GM23248 (cell line): Measurements from ENCODE around the gene UXT. TPM values are rescaled to one million over a fixed set of nuclear protein-coding genes. Genes with fewer than 3 reads are reported as not detected.
"Not testable (repeated sequence)": the region's sequence is repeated elsewhere in the genome, so short reads cannot be mapped to it uniquely, and the experiment has no call there.

Source experiments
- DNase-seq: peaks from one replicate; pipeline ENCODE4 v3.0.0-alpha.2; 2015
- H2AFZ ChIP-seq: fragments of 200-600 bp; sonication (generic); 2 replicates; pipeline ENCODE4 v1.6.1; 2016; ENCODE audit warnings: antibody characterized with exemption
- H3F3A ChIP-seq: fragments of 200-600 bp; sonication (generic); 2 replicates; pipeline ENCODE4 v1.6.1; 2016; ENCODE audit warnings: mild to moderate bottlenecking, antibody characterized with exemption, mixed run types; ENCODE audit not compliant: insufficient read depth
- H3K27ac ChIP-seq: fragments of 200-600 bp; sonication (generic); 2 replicates; pipeline ENCODE4 v1.5.1; 2016; ENCODE audit warnings: mild to moderate bottlenecking
- H3K27me3 ChIP-seq: fragments of 200-600 bp; sonication (generic); replicated peaks from 2 replicates; pipeline ENCODE4 v1.6.1; 2016; ENCODE audit warnings: mild to moderate bottlenecking; ENCODE audit not compliant: insufficient read depth
- H3K36me3 ChIP-seq: fragments of 200-600 bp; sonication (generic); 2 replicates; pipeline ENCODE4 v1.6.1; 2016; ENCODE audit warnings: low read depth, mild to moderate bottlenecking
- H3K4me1 ChIP-seq: fragments of 200-600 bp; sonication (generic); 2 replicates; pipeline ENCODE4 v1.6.1; 2016; ENCODE audit warnings: mild to moderate bottlenecking; ENCODE audit not compliant: insufficient read depth
- H3K4me2 ChIP-seq: fragments of 200-600 bp; sonication (generic); one replicate; pipeline ENCODE4 v1.6.1; 2016; ENCODE audit warnings: mild to moderate bottlenecking; ENCODE audit not compliant: unreplicated experiment
- H3K4me3 ChIP-seq: fragments of 200-600 bp; sonication (generic); 2 replicates; pipeline ENCODE4 v1.5.1; 2016; ENCODE audit warnings: mild to moderate bottlenecking
- H3K79me2 ChIP-seq: fragments of 200-600 bp; sonication (generic); 2 replicates; pipeline ENCODE4 v1.6.1; 2016; ENCODE audit warnings: mild to moderate bottlenecking; ENCODE audit not compliant: insufficient read depth
- H3K9ac ChIP-seq: fragments of 200-600 bp; sonication (generic); 2 replicates; pipeline ENCODE4 v1.6.1; 2016; ENCODE audit warnings: mild to moderate bottlenecking
- H3K9me2 ChIP-seq: fragments of 200-600 bp; sonication (generic); 2 replicates; pipeline ENCODE4 v1.6.1; 2016; ENCODE audit warnings: mixed run types, mild to moderate bottlenecking, moderate library complexity; ENCODE audit not compliant: insufficient read depth
- H3K9me3 ChIP-seq: fragments of 200-600 bp; sonication (generic); one replicate; pipeline ENCODE4 v1.6.1; 2017; ENCODE audit warnings: low read depth
- H4K20me1 ChIP-seq: fragments of 200-600 bp; sonication (generic); 2 replicates; pipeline ENCODE4 v1.6.0; 2016; ENCODE audit not compliant: insufficient read depth
- EZH2 ChIP-seq: fragments of 200-600 bp; sonication (generic); IDR thresholded peaks from 2 replicates; pipeline ENCODE4 v1.6.1; 2018; ENCODE audit warnings: antibody characterized with exemption, mild to moderate bottlenecking; ENCODE audit not compliant: insufficient read depth, poor library complexity, severe bottlenecking
- EZH2phosphoT487 ChIP-seq: fragments of 200-600 bp; sonication (generic); IDR thresholded peaks from 2 replicates; pipeline ENCODE4 v1.6.1; 2018; ENCODE audit warnings: antibody characterized with exemption, moderate library complexity, mild to moderate bottlenecking, low read depth; ENCODE audit not compliant: insufficient read depth
- WGBS, 2 experiments: methylation state at CpG; one replicate each; pipeline ENCODE4 v1.1.6; 2015 to 2017; ENCODE audit warnings: low lambda C conversion rate in 2 of 2, low coverage in 1 of 2; ENCODE audit errors: missing lambda C conversion rate in 2 of 2; 5-methylcytosine and 5-hydroxymethylcytosine counted together
- in situ Hi-C: fragments of 300-500 bp; cut with MboI; formaldehyde crosslinking; loops from 2 replicates; pipeline ENCODE4 v1.15.0; 2020
- polyA plus RNA-seq: library from polyadenylated mRNA; unstranded; fragments of >200 nt; fragmentation: Nextera tagmentation; extraction: Ambion mirVana; gene quantifications from 2 replicates; pipeline ENCODE4 v1.2.1, GENCODE V29; 2016
- total RNA-seq: library from RNA; depleted of rRNA; stranded (reverse); fragments of >200 nt; shearing (Covaris generic); gene quantifications from 2 replicates; pipeline ENCODE4 v1.2.3, GENCODE V29; 2014

The UXT gene
- total and polyA plus RNA-seq, 2 experiments from 2014 or later = 130 to 158 TPM

DNA sequence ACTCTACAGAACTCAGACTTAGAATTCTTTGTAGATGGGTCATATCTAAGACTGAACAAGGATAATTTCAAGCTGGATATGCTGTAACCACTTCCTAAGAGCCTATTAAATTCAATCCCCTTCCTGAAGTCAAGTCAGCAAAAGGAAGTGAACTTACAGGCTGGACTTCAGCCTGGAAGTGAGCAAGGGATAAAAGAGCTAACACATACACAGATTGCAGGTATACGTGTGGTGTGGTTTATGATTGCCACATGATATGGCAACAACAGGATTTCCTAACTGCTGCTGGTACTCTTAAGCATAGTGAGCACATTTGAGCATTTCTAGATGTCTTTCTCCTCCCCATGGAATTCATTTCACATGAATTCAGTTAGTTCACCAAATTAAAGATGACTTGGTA, 38.2 kb upstream of the UXT start:
- no peak overlapping the region for H3K9ac ChIP-seq
- H3K27ac ChIP-seq = peak overlapping the region; percentile 21; the same call in 1 of the 2 replicates
- TF ChIP-seq EZH2phosphoT487 = no peak
- TF ChIP-seq EZH2 = no peak
- H3K27me3 ChIP-seq = no peaks in the 10 kb centered on the region
- in situ Hi-C loops = no loop called here
- H3F3A ChIP-seq = no peaks in the 10 kb centered on the region
- H4K20me1 ChIP-seq = no peaks in the 10 kb centered on the region
- WGBS, 2 experiments = 38 to 45% methylated on average over 1 of the region's 1 CpG
- no peaks in the 10 kb centered on the region for H3K9me2 ChIP-seq
- H3K9me3 ChIP-seq = no peaks in the 10 kb centered on the region
- no peaks in the 10 kb centered on the region for H3K36me3 ChIP-seq
- H3K79me2 ChIP-seq = no peaks in the 10 kb centered on the region
- DNase-seq = peak; percentile 41
- no peak overlapping the region for H3K4me2 ChIP-seq
- no peak overlapping the region for H3K4me3 ChIP-seq
- H2AFZ ChIP-seq = no peak overlapping the region
- H3K4me1 ChIP-seq = peaks cover 10% of the 10 kb centered on the region

- in situ Hi-C loops = no loop called here
- H2AFZ ChIP-seq = no peak overlapping the region
- peak; percentile 29 for DNase-seq
These were observed 31.2 kb upstream of the UXT start for GRCh38 chrX:47690175-47690574.

GRCh38 chrX:47687263-47687662, 28.3 kb upstream of the UXT start:
- Histone ChIP-seq H3K4me2 (no peak overlapping the region), H4K20me1 (no peaks in the 10 kb centered on the region), H3K27me3 (no peaks in the 10 kb centered on the region), H3F3A (no peaks in the 10 kb centered on the region), H3K9ac (no peak overlapping the region), H3K27ac (no peak overlapping the region), H3K4me3 (no peak overlapping the region), H3K36me3 (no peaks in the 10 kb centered on the region), H3K9me2 (no peaks in the 10 kb centered on the region), H2AFZ (no peak overlapping the region), H3K79me2 (no peaks in the 10 kb centered on the region), H3K9me3 (no peaks in the 10 kb centered on the region), H3K4me1 (no peaks in the 10 kb centered on the region)
- in situ Hi-C loops = no loop called here
- no peak for DNase-seq
- 48 to 58% methylated on average over 5 to 6 of the region's 6 CpGs for WGBS, 2 experiments
- TF ChIP-seq EZH2 = no peak
- TF ChIP-seq EZH2phosphoT487 = no peak

More at GRCh38 chrX:47690175-47690574, 31.2 kb upstream of the UXT start:
- Histone ChIP-seq H3K9me3 (no peaks in the 10 kb centered on the region), H3K4me2 (no peak overlapping the region), H3K9me2 (no peaks in the 10 kb centered on the region), H4K20me1 (no peaks in the 10 kb centered on the region), H3K9ac (no peak overlapping the region), H3K79me2 (no peaks in the 10 kb centered on the region), H3F3A (no peaks in the 10 kb centered on the region), H3K36me3 (no peaks in the 10 kb centered on the region), H3K4me1 (no peaks in the 10 kb centered on the region), H3K27ac (no peak overlapping the region), H3K27me3 (no peaks in the 10 kb centered on the region), H3K4me3 (no peak overlapping the region)
- 50% methylated on average over 2 of the region's 2 CpGs for WGBS, 2 experiments
- TF ChIP-seq EZH2phosphoT487 (no peak), EZH2 (no peak)

DNA sequence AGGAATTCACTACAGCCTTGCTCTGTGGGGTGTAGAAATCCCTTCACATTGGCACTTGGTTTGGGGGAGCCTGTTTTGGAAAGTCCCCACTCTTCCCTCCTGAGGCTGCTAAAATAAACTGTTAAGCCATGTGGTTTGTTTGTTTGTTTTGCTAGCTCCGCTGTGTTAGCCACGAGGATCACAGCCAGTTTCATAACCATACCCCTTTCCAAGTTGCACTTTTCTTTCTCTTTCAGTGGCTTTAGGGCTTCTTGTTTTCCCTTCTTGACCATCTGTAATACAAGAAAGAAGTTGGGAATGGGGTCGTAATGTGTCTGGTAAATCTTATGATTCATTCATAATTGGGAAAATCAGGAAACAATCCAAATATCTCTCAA, 24.8 kb upstream of the UXT start:
- no peaks in the 10 kb centered on the region for H3K9me2 ChIP-seq
- no peaks in the 10 kb centered on the region for H3K27me3 ChIP-seq
- no peak overlapping the region for H3K4me3 ChIP-seq
- H4K20me1 ChIP-seq = no peaks in the 10 kb centered on the region
- DNase-seq = no peak
- no peaks in the 10 kb centered on the region for H3F3A ChIP-seq
- H3K79me2 ChIP-seq = no peaks in the 10 kb centered on the region
- TF ChIP-seq EZH2 (no peak), EZH2phosphoT487 (no peak)
- no peaks in the 10 kb centered on the region for H3K9me3 ChIP-seq
- in situ Hi-C loops = no loop called here
- H3K27ac ChIP-seq = no peak overlapping the region
- no peak overlapping the region for H2AFZ ChIP-seq
- WGBS, 2 experiments = 5 to 8% methylated on average over 2 to 3 of the region's 3 CpGs
- no peak overlapping the region for H3K4me2 ChIP-seq
- H3K9ac ChIP-seq = no peak overlapping the region
- H3K36me3 ChIP-seq = no peaks in the 10 kb centered on the region
- H3K4me1 ChIP-seq = no peaks in the 10 kb centered on the region

DNA sequence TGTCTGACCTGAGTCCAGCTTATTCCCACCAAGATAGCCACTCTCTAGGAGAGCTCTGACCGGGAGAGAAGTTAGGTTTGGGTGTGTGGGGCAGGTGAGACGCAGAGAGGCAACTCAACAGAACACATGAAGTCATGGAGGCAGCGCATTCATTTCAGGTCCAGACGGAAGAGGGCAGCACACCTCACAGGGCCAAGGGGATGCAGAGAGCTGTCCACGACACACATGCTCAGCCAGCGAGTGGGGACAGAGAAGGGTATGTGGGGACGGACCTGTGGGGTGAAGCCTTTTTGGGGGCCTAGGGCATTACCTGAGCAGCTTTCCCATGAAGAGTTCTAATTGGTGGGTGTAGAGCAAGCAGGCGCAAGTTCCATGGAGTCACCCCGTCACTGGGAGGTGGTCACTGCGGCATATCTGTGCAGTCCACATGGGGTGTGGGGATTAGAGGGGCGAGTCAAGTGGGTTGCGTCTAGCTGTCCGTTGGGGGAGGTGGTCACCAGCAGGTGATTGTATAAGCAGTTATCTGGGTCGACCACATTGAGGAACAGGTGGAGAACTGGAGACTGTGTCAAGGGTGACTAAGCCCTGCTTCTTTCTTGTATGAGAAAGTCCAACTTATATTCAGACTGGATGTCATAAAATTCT, 24.3 kb upstream of the UXT start:
- Histone ChIP-seq H3K4me2 (no peak overlapping the region), H3K27ac (no peak overlapping the region), H3K4me3 (no peak overlapping the region), H3K4me1 (no peaks in the 10 kb centered on the region), H3K79me2 (no peaks in the 10 kb centered on the region), H3K9me2 (no peaks in the 10 kb centered on the region), H3K9me3 (no peaks in the 10 kb centered on the region), H3K36me3 (no peaks in the 10 kb centered on the region), H2AFZ (no peak overlapping the region), H3K27me3 (no peaks in the 10 kb centered on the region), H3F3A (no peaks in the 10 kb centered on the region), H4K20me1 (no peaks in the 10 kb centered on the region), H3K9ac (no peak overlapping the region)
- 72 to 86% methylated on average over 4 to 14 of the region's 14 CpGs for WGBS, 2 experiments
- TF ChIP-seq EZH2 = no peak
- no peak for TF ChIP-seq EZH2phosphoT487
- in situ Hi-C loops = no loop called here
- no peak for DNase-seq

- DNase-seq, H3K79me2 ChIP-seq, H3K9me3 ChIP-seq, H2AFZ ChIP-seq, H3K27ac ChIP-seq, H4K20me1 ChIP-seq, H3F3A ChIP-seq, H3K27me3 ChIP-seq, H3K4me1 ChIP-seq, H3K9me2 ChIP-seq, H3K4me3 ChIP-seq, H3K9ac ChIP-seq, H3K36me3 ChIP-seq, in situ Hi-C loops, H3K4me2 ChIP-seq: not testable (repeated sequence)
- WGBS, 2 experiments = 55 to 61% methylated on average over 7 of the region's 7 CpGs
These were observed 17.2 kb upstream of the UXT start for GRCh38 chrX:47675959-47676859.
